ENCODE data around the gene OR4D6.
"Not testable (repeated sequence)": the region's sequence is repeated elsewhere in the genome, so short reads cannot be mapped to it uniquely, and the experiment has no call there.

Gene OR4D6

GRCh38 chr11:59456661-59457060 is at the start of gene OR4D6:
Gene OR4D6 (plus strand): TSS chr11:59456961. CDS start chr11:59456961, 0 bp downstream.
- FAIRE-seq, result no peak

GRCh38 chr11:59413646-59414045 is 43.1 kb upstream of the OR4D6 start:
- FAIRE-seq, result no peak

- no peak for FAIRE-seq
Measured at GRCh38 chr11:59415111-59415510, 41.6 kb upstream of the OR4D6 start.

GRCh38 chr11:59416613-59417012 is 40.1 kb upstream of the OR4D6 start:
- FAIRE-seq, result no peak

- FAIRE-seq, result no peak
Measured at GRCh38 chr11:59417023-59417422, 39.7 kb upstream of the OR4D6 start.

- FAIRE-seq, result no peak
Measured at GRCh38 chr11:59418156-59418555, 38.6 kb upstream of the OR4D6 start.

GRCh38 chr11:59423835-59424234 is 32.9 kb upstream of the OR4D6 start:
- FAIRE-seq, result no peak

- no peak for FAIRE-seq
Measured at GRCh38 chr11:59425131-59425530, 31.6 kb upstream of the OR4D6 start.

GRCh38 chr11:59426361-59427067 is 30.2 kb upstream of the OR4D6 start, which contains the start of gene OR5A2:
Gene OR5A2 (minus strand): TSS chr11:59426413. CDS start chr11:59422953, 3,460 bp downstream.
- FAIRE-seq, result no peak

- FAIRE-seq, result no peak
Measured at GRCh38 chr11:59427068-59427382, 29.7 kb upstream of the OR4D6 start.

- peak; percentile 61 for FAIRE-seq
Measured at GRCh38 chr11:59429924-59430516, 26.7 kb upstream of the OR4D6 start.

GRCh38 chr11:59436169-59436568 is 20.6 kb upstream of the OR4D6 start, which contains the start of gene OR5A1:
Gene OR5A1 (plus strand): TSS chr11:59436469. CDS start chr11:59443169, 6,700 bp downstream.
- no peak for FAIRE-seq

- FAIRE-seq, result no peak
Measured at GRCh38 chr11:59437770-59438169, 19.0 kb upstream of the OR4D6 start.

GRCh38 chr11:59445624-59446023 is 11.1 kb upstream of the OR4D6 start:
- FAIRE-seq, result not testable (repeated sequence)

- FAIRE-seq, result no peak
Measured at GRCh38 chr11:59448484-59448883, 8.3 kb upstream of the OR4D6 start.

- FAIRE-seq, result no peak
Measured at GRCh38 chr11:59459916-59460315, 3.2 kb downstream of the OR4D6 start.

- FAIRE-seq, result no peak
Measured at GRCh38 chr11:59463190-59463641, 6.5 kb downstream of the OR4D6 start.

- no peak for FAIRE-seq
Measured at GRCh38 chr11:59473015-59473414, 16.3 kb downstream of the OR4D6 start, which contains the start of gene OR4D10. Gene OR4D10 (plus strand): TSS chr11:59473315. CDS start chr11:59477430, 4,115 bp downstream.

- FAIRE-seq, result no peak
Measured at GRCh38 chr11:59475176-59475575, 18.4 kb downstream of the OR4D6 start.

GRCh38 chr11:59479906-59480305 is 23.1 kb downstream of the OR4D6 start:
- FAIRE-seq, result peak; percentile 47

- no peak for FAIRE-seq
Measured at GRCh38 chr11:59480359-59480758, 23.6 kb downstream of the OR4D6 start.

GRCh38 chr11:59501931-59502330 is 45.2 kb downstream of the OR4D6 start:
- FAIRE-seq, result no peak

- peak; percentile 52 for FAIRE-seq
Measured at GRCh38 chr11:59503276-59503675, 46.5 kb downstream of the OR4D6 start, which contains the start of gene OR4D11. Gene OR4D11 (plus strand): TSS chr11:59503576. CDS start chr11:59503576, 0 bp downstream.

Data from A204.1 (cell line).